ENCODE results near the gene ZNF536. TPM values are rescaled to one million over a fixed set of nuclear protein-coding genes. Genes with fewer than 3 reads are reported as not detected.

Gene ZNF536
- total and polyA plus RNA-seq, 5 experiments from 2014 or later: not detected

GRCh38 chr19:30374865-30375552, 2.8 kb downstream of the ZNF536 start:
- peaks cover 20 to 56% (median 29%) of the 10 kb centered on the region in 5 donors for H3K27me3 Mint-ChIP-seq
- peaks cover 0 to 3% (median 1%) of the 10 kb centered on the region in 4 donors for H3K4me1 Mint-ChIP-seq
- no peaks in the 10 kb centered on the region for H3K36me3 Mint-ChIP-seq
- H3K9me3 Mint-ChIP-seq: no peaks in the 10 kb centered on the region
- DNase-seq: no peak
- ATAC-seq: no peak
- no peak overlapping the region for H3K4me3 Mint-ChIP-seq
- POLR2A ChIA-PET: no interaction called here
- no peak overlapping the region for H3K27ac Mint-ChIP-seq

GRCh38 chr19:30375553-30376031, 3.4 kb downstream of the ZNF536 start:
- H3K4me1 Mint-ChIP-seq: peaks cover 0 to 3% (median 1%) of the 10 kb centered on the region in 4 donors
- H3K36me3 Mint-ChIP-seq: no peaks in the 10 kb centered on the region
- no peak for DNase-seq
- peaks cover 19 to 56% (median 29%) of the 10 kb centered on the region in 5 donors for H3K27me3 Mint-ChIP-seq
- H3K27ac Mint-ChIP-seq: peak overlapping the region in 2 of 10 donors; percentile 29 to 78
- no peak for ATAC-seq
- no peaks in the 10 kb centered on the region for H3K9me3 Mint-ChIP-seq
- POLR2A ChIA-PET: no interaction called here
- H3K4me3 Mint-ChIP-seq: no peak overlapping the region

- Mint-ChIP-seq H3K27me3 (peaks cover 19 to 56% (median 29%) of the 10 kb centered on the region in 5 donors), H3K27ac (no peak overlapping the region), H3K36me3 (no peaks in the 10 kb centered on the region), H3K4me1 (peaks cover 0 to 3% (median 1%) of the 10 kb centered on the region in 4 donors), H3K9me3 (no peaks in the 10 kb centered on the region), H3K4me3 (no peak overlapping the region)
- no peak for ATAC-seq
- POLR2A ChIA-PET: no interaction called here
- no peak for DNase-seq
Measured at GRCh38 chr19:30376272-30376671, 4.1 kb downstream of the ZNF536 start.

- ATAC-seq (no peak), DNase-seq (no peak)
- Mint-ChIP-seq H3K36me3 (no peaks in the 10 kb centered on the region), H3K9me3 (no peaks in the 10 kb centered on the region), H3K4me3 (no peak overlapping the region), H3K27me3 (peaks cover 19 to 54% (median 28%) of the 10 kb centered on the region in 5 donors), H3K27ac (no peak overlapping the region), H3K4me1 (peaks cover 0 to 3% (median 1%) of the 10 kb centered on the region in 4 donors)
- POLR2A ChIA-PET: no interaction called here
Measured at GRCh38 chr19:30376826-30377425, 4.7 kb downstream of the ZNF536 start.

- H3K27me3 Mint-ChIP-seq: peaks cover 8 to 36% (median 24%) of the 10 kb centered on the region in 5 donors
- POLR2A ChIA-PET: no interaction called here
- no peaks in the 10 kb centered on the region for H3K9me3 Mint-ChIP-seq
- ATAC-seq (no peak), DNase-seq (no peak)
- no peak overlapping the region for H3K27ac Mint-ChIP-seq
- H3K4me3 Mint-ChIP-seq: no peak overlapping the region
- H3K36me3 Mint-ChIP-seq: no peaks in the 10 kb centered on the region
- H3K4me1 Mint-ChIP-seq: peaks cover 0 to 3% (median 1%) of the 10 kb centered on the region in 4 donors
Measured at GRCh38 chr19:30378701-30379100, 6.5 kb downstream of the ZNF536 start.

- peaks cover 5 to 35% (median 24%) of the 10 kb centered on the region in 5 donors for H3K27me3 Mint-ChIP-seq
- no peak overlapping the region for H3K4me3 Mint-ChIP-seq
- peaks cover 0 to 3% (median 1%) of the 10 kb centered on the region in 4 donors for H3K4me1 Mint-ChIP-seq
- H3K36me3 Mint-ChIP-seq: no peaks in the 10 kb centered on the region
- no peak for DNase-seq
- ATAC-seq: no peak
- H3K9me3 Mint-ChIP-seq: no peaks in the 10 kb centered on the region
- POLR2A ChIA-PET: no interaction called here
- no peak overlapping the region for H3K27ac Mint-ChIP-seq
Measured at GRCh38 chr19:30379841-30380610, 7.8 kb downstream of the ZNF536 start.

- Mint-ChIP-seq H3K27ac (no peak overlapping the region), H3K4me3 (no peak overlapping the region), H3K27me3 (peaks cover 4 to 33% (median 14%) of the 10 kb centered on the region in 5 donors), H3K4me1 (peaks cover 0 to 4% (median 0%) of the 10 kb centered on the region in 4 donors), H3K9me3 (no peaks in the 10 kb centered on the region), H3K36me3 (no peaks in the 10 kb centered on the region)
- DNase-seq (no peak), ATAC-seq (no peak)
- POLR2A ChIA-PET: no interaction called here
Measured at GRCh38 chr19:30381366-30381765, 9.2 kb downstream of the ZNF536 start.

- DNase-seq: no peak
- peaks cover 6 to 34% (median 10%) of the 10 kb centered on the region in 5 donors for H3K27me3 Mint-ChIP-seq
- peaks cover 0 to 2% (median 0%) of the 10 kb centered on the region in 9 donors for H3K9me3 Mint-ChIP-seq
- H3K4me1 Mint-ChIP-seq: peaks cover 0 to 4% (median 0%) of the 10 kb centered on the region in 4 donors
- H3K27ac Mint-ChIP-seq: no peak overlapping the region
- H3K36me3 Mint-ChIP-seq: no peaks in the 10 kb centered on the region
- POLR2A ChIA-PET: no interaction called here
- H3K4me3 Mint-ChIP-seq: no peak overlapping the region
- ATAC-seq: no peak
Measured at GRCh38 chr19:30385174-30385573, 13.0 kb downstream of the ZNF536 start.

GRCh38 chr19:30385666-30386065, 13.5 kb downstream of the ZNF536 start:
- H3K9me3 Mint-ChIP-seq: peaks cover 0 to 2% (median 0%) of the 10 kb centered on the region in 9 donors
- peak overlapping the region in 1 of 10 donors; percentile 34 for H3K27ac Mint-ChIP-seq
- DNase-seq (no peak), ATAC-seq (no peak)
- H3K36me3 Mint-ChIP-seq: no peaks in the 10 kb centered on the region
- peaks cover 0 to 4% (median 0%) of the 10 kb centered on the region in 4 donors for H3K4me1 Mint-ChIP-seq
- POLR2A ChIA-PET: no interaction called here
- H3K4me3 Mint-ChIP-seq: no peak overlapping the region
- H3K27me3 Mint-ChIP-seq: peaks cover 6 to 37% (median 10%) of the 10 kb centered on the region in 5 donors

GRCh38 chr19:30386551-30387143, 14.5 kb downstream of the ZNF536 start:
- ATAC-seq: no peak
- POLR2A ChIA-PET: no interaction called here
- H3K4me1 Mint-ChIP-seq: peaks cover 0 to 4% (median 0%) of the 10 kb centered on the region in 4 donors
- no peak overlapping the region for H3K4me3 Mint-ChIP-seq
- H3K36me3 Mint-ChIP-seq: no peaks in the 10 kb centered on the region
- H3K9me3 Mint-ChIP-seq: peaks cover 0 to 2% (median 0%) of the 10 kb centered on the region in 9 donors
- no peak for DNase-seq
- H3K27me3 Mint-ChIP-seq: peaks cover 6 to 33% (median 13%) of the 10 kb centered on the region in 5 donors
- H3K27ac Mint-ChIP-seq: no peak overlapping the region

- H3K27ac Mint-ChIP-seq: peak overlapping the region in 1 of 10 donors; percentile 5
- peaks cover 0 to 4% (median 0%) of the 10 kb centered on the region in 4 donors for H3K4me1 Mint-ChIP-seq
- H3K4me3 Mint-ChIP-seq: no peak overlapping the region
- H3K36me3 Mint-ChIP-seq: no peaks in the 10 kb centered on the region
- ATAC-seq (no peak), DNase-seq (no peak)
- H3K9me3 Mint-ChIP-seq: peaks cover 0 to 2% (median 0%) of the 10 kb centered on the region in 9 donors
- peaks cover 7 to 41% (median 13%) of the 10 kb centered on the region in 5 donors for H3K27me3 Mint-ChIP-seq
- POLR2A ChIA-PET: no interaction called here
Measured at GRCh38 chr19:30387311-30388115, 15.3 kb downstream of the ZNF536 start.

GRCh38 chr19:30388327-30388726, 16.1 kb downstream of the ZNF536 start:
- POLR2A ChIA-PET: no interaction called here
- Mint-ChIP-seq H3K4me3 (no peak overlapping the region), H3K9me3 (peaks cover 0 to 2% (median 0%) of the 10 kb centered on the region in 9 donors), H3K4me1 (peaks cover 0 to 4% (median 0%) of the 10 kb centered on the region in 4 donors), H3K36me3 (no peaks in the 10 kb centered on the region), H3K27ac (no peak overlapping the region), H3K27me3 (peaks cover 7 to 48% (median 13%) of the 10 kb centered on the region in 5 donors)
- DNase-seq (no peak), ATAC-seq (no peak)

Measured in naive thymus-derived CD8-positive, alpha-beta T cell (primary cell).